Fibroblast of mammary gland (primary cell): Measurements from ENCODE around the gene POM121L2.

Source experiments
- DNase-seq: peaks from one replicate; pipeline ENCODE4 v3.0.0-alpha.2; 2010; ENCODE audit warnings: low read depth
- H3K4me3 ChIP-seq: 2 replicates; pipeline ENCODE4 v1.5.1; 2011; ENCODE audit warnings: low read depth, mild to moderate bottlenecking, low read length, moderate library complexity; ENCODE audit not compliant: control insufficient read depth
- CTCF ChIP-seq: conservative IDR thresholded peaks from 2 replicates; pipeline ENCODE4 v1.5.1; 2011; ENCODE audit warnings: low read depth, low read length, inconsistent platforms; ENCODE audit not compliant: control insufficient read depth, insufficient read depth

POM121L2 gene

GRCh38 chr6:27312146-27312949 is at the start of gene POM121L2:
Gene POM121L2, minus strand, starts transcription at chr6:27312273. Its CDS starts 103 bp downstream, at chr6:27312170.
- H3K4me3 ChIP-seq: peak within 1 kb of the TSS; percentile 63
- peak; percentile 54 for DNase-seq
- TF ChIP-seq CTCF: peak; percentile 65

- no peak for DNase-seq
- no peak overlapping the region for H3K4me3 ChIP-seq
- no peak for TF ChIP-seq CTCF
Measured at GRCh38 chr6:27359231-27359630, 47.2 kb upstream of the POM121L2 start.

- no peak for TF ChIP-seq CTCF
- DNase-seq: no peak
Measured at GRCh38 chr6:27358786-27359185, 46.7 kb upstream of the POM121L2 start.

GRCh38 chr6:27352850-27353249 is 40.8 kb upstream of the POM121L2 start:
- H3K4me3 ChIP-seq: no peak overlapping the region
- TF ChIP-seq CTCF: no peak
- no peak for DNase-seq

More at GRCh38 chr6:27358786-27359185, 46.7 kb upstream of the POM121L2 start:
- no peak overlapping the region for H3K4me3 ChIP-seq

- peak overlapping the region; percentile 85 for H3K4me3 ChIP-seq
- DNase-seq: peak; percentile 5
- TF ChIP-seq CTCF: no peak
Measured at GRCh38 chr6:27334141-27334540, 22.1 kb upstream of the POM121L2 start.

- peak overlapping the region; percentile 85 for H3K4me3 ChIP-seq
- DNase-seq: no peak
- no peak for TF ChIP-seq CTCF
Measured at GRCh38 chr6:27333642-27334040, 21.6 kb upstream of the POM121L2 start.
